PFSK-1 (cell line): Measurements from ENCODE around the gene UBR4.

Experiments used
- POLR2AphosphoS5 ChIP-seq: IDR thresholded peaks from 2 replicates; pipeline ENCODE4 v1.6.1; 2012; ENCODE audit warnings: low read depth, mild to moderate bottlenecking, control low read depth, low read length, moderate library complexity
- SIN3A ChIP-seq: IDR thresholded peaks from 2 replicates; pipeline ENCODE4 v1.6.1; 2012; ENCODE audit warnings: mild to moderate bottlenecking, low read length, moderate library complexity, borderline replicate concordance; ENCODE audit not compliant: insufficient read depth
- TAF1 ChIP-seq: IDR thresholded peaks from 2 replicates; pipeline ENCODE4 v1.6.1; 2012; ENCODE audit warnings: low read length, control low read depth, borderline replicate concordance; ENCODE audit not compliant: insufficient read depth

DNA sequence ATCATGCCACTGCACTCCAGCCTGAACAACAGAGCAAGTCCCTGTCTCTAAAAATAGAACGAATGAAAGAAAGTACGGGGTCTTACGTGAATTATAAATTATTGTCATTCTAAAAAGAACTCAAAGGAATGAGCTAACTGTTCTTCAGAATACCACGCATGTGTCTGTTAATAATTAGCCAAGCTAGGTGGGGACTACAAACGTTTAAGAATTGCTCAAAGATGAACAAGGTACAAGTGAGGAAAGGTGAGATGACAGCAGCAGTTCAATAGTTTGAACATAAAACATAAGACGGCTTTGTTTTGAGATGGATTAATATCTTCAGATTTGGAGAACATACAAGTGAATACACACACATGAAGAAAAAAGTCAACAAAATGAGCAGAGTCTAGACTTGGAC lies 79.6 kb downstream of the UBR4 start:
- TF ChIP-seq POLR2AphosphoS5 (no peak), SIN3A (no peak), TAF1 (no peak)
